BLaER1 treated with 17β-estradiol and CSF1 and Interleukin-3, amounts not matched to agents 10 nM and 100 nM (cell line): ENCODE data around the gene ARID3C.

Source experiments
- H3K27ac ChIP-seq, 11 experiments: shearing (Covaris generic); formaldehyde crosslinking; 2 replicates each; pipeline ENCODE4 v1.8.1; 2022
- H3K27me3 ChIP-seq, 11 experiments: shearing (Covaris generic); formaldehyde crosslinking; 2 replicates each; pipeline ENCODE4 v1.8.1; 2022
- H3K36me3 ChIP-seq, 11 experiments: shearing (Covaris generic); formaldehyde crosslinking; 2 replicates each; pipeline ENCODE4 v1.8.1; 2022
- H3K4me1 ChIP-seq, 10 experiments: shearing (Covaris generic); formaldehyde crosslinking; 2 replicates each; pipeline ENCODE4 v1.8.1; 2022
- H3K4me2 ChIP-seq, 11 experiments: shearing (Covaris generic); formaldehyde crosslinking; 2 replicates each; pipeline ENCODE4 v1.8.1; 2022
- H3K4me3 ChIP-seq, 10 experiments: shearing (Covaris generic); formaldehyde crosslinking; 2 replicates each; pipeline ENCODE4 v1.8.1; 2022
- H3K9ac ChIP-seq, 11 experiments: shearing (Covaris generic); formaldehyde crosslinking; 2 replicates each; pipeline ENCODE4 v1.8.1; 2022
- H3K9me3 ChIP-seq, 11 experiments: shearing (Covaris generic); formaldehyde crosslinking; replicated peaks in 1 of 11; 2 replicates each; pipeline ENCODE4 v1.8.1; 2022
- H4K20me1 ChIP-seq, 11 experiments: shearing (Covaris generic); formaldehyde crosslinking; 2 replicates each; pipeline ENCODE4 v1.8.1; 2022
- Cebpa-rat ChIP-seq, 11 experiments: shearing (Covaris generic); IDR thresholded peaks; 2 replicates each; pipeline ENCODE4 v1.8.1; 2022

ARID3C gene

GRCh38 chr9:34603610-34604231 lies 25.1 kb downstream of the ARID3C start:
- H3K27me3 ChIP-seq, result no peaks in the 10 kb centered on the region
- H3K4me2 ChIP-seq, result no peak overlapping the region
- H4K20me1 ChIP-seq, result peaks cover 0 to 8% (median 0%) of the 10 kb centered on the region in 11 experiments; a peak in 3 of 22 replicates
- H3K9me3 ChIP-seq, result no peaks in the 10 kb centered on the region
- H3K9ac ChIP-seq, result no peak overlapping the region
- no peak overlapping the region for H3K4me3 ChIP-seq
- no peak overlapping the region for H3K27ac ChIP-seq
- no peak for TF ChIP-seq Cebpa-rat (IDR thresholded peaks at IDR 0.05)
- H3K36me3 ChIP-seq, result no peaks in the 10 kb centered on the region
- H3K4me1 ChIP-seq, result no peaks in the 10 kb centered on the region

DNA sequence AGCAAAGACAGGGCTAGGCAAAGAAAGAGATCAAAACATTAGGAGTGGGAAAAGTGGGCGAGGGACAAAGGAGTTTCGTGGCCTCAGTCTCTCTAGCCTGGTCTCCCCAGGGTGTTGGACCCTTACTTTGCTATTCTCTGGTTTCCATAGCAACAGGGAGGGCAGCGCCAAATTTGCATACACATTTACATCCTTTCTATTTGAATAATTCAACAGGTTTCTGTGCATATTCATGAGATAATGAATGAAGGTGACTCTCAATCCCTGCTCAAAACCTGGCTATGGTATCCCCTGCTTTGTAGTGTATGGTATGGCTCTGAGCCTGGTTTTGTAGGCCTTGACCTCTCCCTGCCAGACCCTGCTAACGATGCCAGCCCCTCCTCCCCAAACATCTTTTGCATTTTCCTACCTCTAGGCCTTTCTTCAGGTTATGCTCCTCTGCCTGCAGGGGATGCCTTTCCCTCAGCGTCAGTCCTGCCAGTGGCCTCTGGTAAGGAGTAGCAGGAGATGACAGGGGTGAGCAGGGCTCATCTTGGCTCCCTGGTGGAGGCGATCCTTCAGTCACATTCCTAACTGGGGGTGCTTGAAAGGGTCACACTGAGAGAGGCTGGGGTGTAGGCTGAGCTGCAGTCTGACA lies 26.8 kb downstream of the ARID3C start:
- Histone ChIP-seq H3K4me2 (no peak overlapping the region), H3K4me3 (no peak overlapping the region), H3K27me3 (no peaks in the 10 kb centered on the region), H3K4me1 (no peaks in the 10 kb centered on the region), H3K9ac (peak overlapping the region in 2 of 11 experiments; percentile 10; a peak in 2 of 22 replicates), H4K20me1 (peaks cover 0 to 8% (median 0%) of the 10 kb centered on the region in 11 experiments; a peak in 3 of 22 replicates), H3K27ac (no peak overlapping the region), H3K9me3 (no peaks in the 10 kb centered on the region), H3K36me3 (no peaks in the 10 kb centered on the region)
- TF ChIP-seq Cebpa-rat (IDR thresholded peaks at IDR 0.05), result no peak

- no peak for TF ChIP-seq Cebpa-rat (IDR thresholded peaks at IDR 0.05)
- Histone ChIP-seq H3K36me3 (no peaks in the 10 kb centered on the region), H4K20me1 (peaks cover 0 to 8% (median 0%) of the 10 kb centered on the region in 11 experiments; a peak in 3 of 22 replicates), H3K27ac (no peak overlapping the region), H3K9ac (no peak overlapping the region), H3K4me1 (no peaks in the 10 kb centered on the region), H3K4me2 (no peak overlapping the region), H3K27me3 (no peaks in the 10 kb centered on the region; a peak in 1 of 22 replicates), H3K9me3 (no peaks in the 10 kb centered on the region), H3K4me3 (no peak overlapping the region)
Measured at GRCh38 chr9:34600908-34601307, 28.0 kb downstream of the ARID3C start.

DNA sequence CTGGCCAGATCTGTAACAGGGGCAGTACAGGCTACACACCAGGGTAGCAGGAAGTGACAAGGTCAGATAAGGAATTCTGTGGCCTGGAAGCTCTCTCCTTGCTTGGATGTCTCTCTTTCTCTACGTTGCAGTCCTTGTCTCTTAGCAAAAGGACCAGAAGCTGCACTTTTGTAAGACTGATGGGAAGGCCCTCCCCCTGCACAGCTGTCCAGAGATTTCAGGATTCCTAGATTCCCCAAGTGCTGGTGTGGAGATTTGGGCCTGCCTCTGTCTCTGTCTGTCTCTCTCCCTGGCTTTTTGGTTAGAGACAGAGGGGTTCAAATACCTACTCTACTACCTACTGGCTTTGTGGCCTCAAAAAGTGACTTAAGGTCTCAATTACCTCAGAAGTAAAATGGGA lies 29.3 kb downstream of the ARID3C start:
- H3K4me3 ChIP-seq, result no peak overlapping the region
- peaks cover 0 to 7% (median 0%) of the 10 kb centered on the region in 11 experiments; a peak in 5 of 22 replicates for H4K20me1 ChIP-seq
- no peaks in the 10 kb centered on the region for H3K36me3 ChIP-seq
- H3K4me1 ChIP-seq, result no peaks in the 10 kb centered on the region
- peaks cover 0 to 8% (median 5%) of the 10 kb centered on the region in 11 experiments; a peak in 18 of 22 replicates for H3K27me3 ChIP-seq
- H3K27ac ChIP-seq, result no peak overlapping the region
- no peak overlapping the region for H3K9ac ChIP-seq
- H3K9me3 ChIP-seq, result no peaks in the 10 kb centered on the region
- H3K4me2 ChIP-seq, result no peak overlapping the region
- TF ChIP-seq Cebpa-rat (IDR thresholded peaks at IDR 0.05), result no peak

GRCh38 chr9:34594177-34594576 lies 34.7 kb downstream of the ARID3C start:
- no peak overlapping the region for H3K4me3 ChIP-seq
- H3K27me3 ChIP-seq, result peaks cover 52 to 61% (median 59%) of the 10 kb centered on the region in 11 experiments
- H3K36me3 ChIP-seq, result no peaks in the 10 kb centered on the region
- no peak overlapping the region for H3K9ac ChIP-seq
- peaks cover 30 to 46% (median 39%) of the 10 kb centered on the region in 10 experiments for H3K4me1 ChIP-seq
- H4K20me1 ChIP-seq, result peaks cover 0 to 59% (median 30%) of the 10 kb centered on the region in 11 experiments; a peak in 19 of 22 replicates
- H3K9me3 ChIP-seq, result 0 out of 22 replicates have a peak, but pooled peaks cover 0 to 5% (median 0%) of the 10 kb centered on the region in 11 experiments
- TF ChIP-seq Cebpa-rat (IDR thresholded peaks at IDR 0.05), result no peak
- H3K4me2 ChIP-seq, result no peak overlapping the region
- no peak overlapping the region for H3K27ac ChIP-seq

- Histone ChIP-seq H3K9ac (no peak overlapping the region), H3K4me1 (peaks cover 36 to 48% (median 44%) of the 10 kb centered on the region in 10 experiments), H3K36me3 (no peaks in the 10 kb centered on the region), H3K4me3 (no peak overlapping the region), H4K20me1 (peaks cover 0 to 70% (median 37%) of the 10 kb centered on the region in 11 experiments; a peak in 19 of 22 replicates), H3K4me2 (peak overlapping the region in 5 of 11 experiments; percentile 5 to 90 (median 87); a peak in 8 of 22 replicates), H3K9me3 (0 out of 22 replicates have a peak, but pooled peaks cover 0 to 5% (median 0%) of the 10 kb centered on the region in 11 experiments), H3K27me3 (peaks cover 64 to 73% (median 70%) of the 10 kb centered on the region in 11 experiments), H3K27ac (no peak overlapping the region)
- TF ChIP-seq Cebpa-rat (IDR thresholded peaks at IDR 0.05), result no peak
Measured at GRCh38 chr9:34592895-34593601, 35.8 kb downstream of the ARID3C start.

GRCh38 chr9:34591917-34592866 lies 36.7 kb downstream of the ARID3C start:
- Histone ChIP-seq H3K9ac (peak overlapping the region in 1 of 11 experiments; percentile 49; a peak in 1 of 22 replicates), H3K36me3 (no peaks in the 10 kb centered on the region), H3K4me2 (peak overlapping the region; percentile 81 to 96 (median 89); a peak in 21 of 22 replicates), H3K27ac (no peak overlapping the region), H4K20me1 (peaks cover 0 to 77% (median 43%) of the 10 kb centered on the region in 11 experiments; a peak in 19 of 22 replicates), H3K9me3 (0 out of 22 replicates have a peak, but pooled peaks cover 0 to 5% (median 0%) of the 10 kb centered on the region in 11 experiments), H3K27me3 (peaks cover 72 to 81% (median 78%) of the 10 kb centered on the region in 11 experiments), H3K4me1 (peaks cover 36 to 48% (median 44%) of the 10 kb centered on the region in 10 experiments), H3K4me3 (peak overlapping the region in 3 of 10 experiments; percentile 51 to 62 (median 51); a peak in 4 of 20 replicates)
- no peak for TF ChIP-seq Cebpa-rat (IDR thresholded peaks at IDR 0.05)
